HG02798 (cell line): ENCODE results near the gene WNT16.
A peak's percentile ranks its signal among the peaks of the same experiment; 100 is the strongest.
"Not testable (repeated sequence)": the region's sequence is repeated elsewhere in the genome, so short reads cannot be mapped to it uniquely, and the experiment has no call there.

Experiments
- ATAC-seq: cut with Tn5 transposase; IDR thresholded peaks from one replicate; pipeline ENCODE4 v1.9.1; 2021; ENCODE audit warnings: mild to moderate bottlenecking; ENCODE audit not compliant: unreplicated experiment, poor library complexity

The WNT16 gene

GRCh38 chr7:121328508-121329190, at the start of gene WNT16:
TSS of gene WNT16 (plus strand) at chr7:121329000. CDS start at chr7:121329293, 293 bp downstream.
- peak; percentile 61 for ATAC-seq

GRCh38 chr7:121279060-121279620, 49.7 kb upstream of the WNT16 start:
- no peak for ATAC-seq

GRCh38 chr7:121279822-121280221, 49.0 kb upstream of the WNT16 start:
- no peak for ATAC-seq

- ATAC-seq = no peak
These were observed 48.1 kb upstream of the WNT16 start for GRCh38 chr7:121280656-121281055.

- no peak for ATAC-seq
These were observed 46.7 kb upstream of the WNT16 start for GRCh38 chr7:121282129-121282528.

- no peak for ATAC-seq
These were observed 43.6 kb upstream of the WNT16 start for GRCh38 chr7:121285066-121285667.

GRCh38 chr7:121286186-121286585, 42.6 kb upstream of the WNT16 start:
- no peak for ATAC-seq

- no peak for ATAC-seq
These were observed 41.8 kb upstream of the WNT16 start for GRCh38 chr7:121286742-121287734.

GRCh38 chr7:121288894-121289293, 39.9 kb upstream of the WNT16 start:
- ATAC-seq = no peak

GRCh38 chr7:121289930-121290329, 38.9 kb upstream of the WNT16 start:
- not testable (repeated sequence) for ATAC-seq

- no peak for ATAC-seq
These were observed 34.3 kb upstream of the WNT16 start for GRCh38 chr7:121294448-121294992.

- no peak for ATAC-seq
These were observed 31.0 kb upstream of the WNT16 start for GRCh38 chr7:121297843-121298242.

GRCh38 chr7:121298831-121299239, 30.0 kb upstream of the WNT16 start:
- ATAC-seq = no peak

GRCh38 chr7:121300685-121301420, 27.9 kb upstream of the WNT16 start:
- no peak for ATAC-seq

GRCh38 chr7:121301446-121302213, 27.2 kb upstream of the WNT16 start:
- no peak for ATAC-seq

GRCh38 chr7:121302214-121302745, 26.5 kb upstream of the WNT16 start:
- peak; percentile 94 for ATAC-seq

GRCh38 chr7:121303422-121304101, 25.2 kb upstream of the WNT16 start:
- ATAC-seq = no peak

GRCh38 chr7:121304102-121304658, 24.6 kb upstream of the WNT16 start:
- no peak for ATAC-seq
